Liver (tissue), 3 donors: ENCODE data around the gene CACTIN.

Source experiments
- CTCF ChIP-seq: fragments of 150-350 bp; IDR thresholded peaks from 2 replicates; pipeline ENCODE4 v1.5.1; 2017; ENCODE audit warnings: improper control_type of control experiment, low read depth, low read length; ENCODE audit not compliant: missing input control
- FOXA1 ChIP-seq: IDR thresholded peaks from 2 replicates; pipeline ENCODE4 v1.6.1; 2016; ENCODE audit warnings: antibody characterized with exemption
- RXRA ChIP-seq, 2 donors: IDR thresholded peaks; 2 replicates each; pipeline ENCODE4 v1.6.1; 2017 to 2018; ENCODE audit warnings: antibody characterized with exemption in 2 of 2, mild to moderate bottlenecking in 1 of 2
- TAF1 ChIP-seq: conservative IDR thresholded peaks from 2 replicates; pipeline ENCODE4 v1.6.1; 2016; ENCODE audit warnings: antibody characterized with exemption, mild to moderate bottlenecking
- YY1 ChIP-seq: IDR thresholded peaks from 2 replicates; pipeline ENCODE4 v1.6.1; 2016; ENCODE audit warnings: antibody characterized with exemption, mild to moderate bottlenecking
- donor health status: healthy.
- donor health status: healthy.

DNA sequence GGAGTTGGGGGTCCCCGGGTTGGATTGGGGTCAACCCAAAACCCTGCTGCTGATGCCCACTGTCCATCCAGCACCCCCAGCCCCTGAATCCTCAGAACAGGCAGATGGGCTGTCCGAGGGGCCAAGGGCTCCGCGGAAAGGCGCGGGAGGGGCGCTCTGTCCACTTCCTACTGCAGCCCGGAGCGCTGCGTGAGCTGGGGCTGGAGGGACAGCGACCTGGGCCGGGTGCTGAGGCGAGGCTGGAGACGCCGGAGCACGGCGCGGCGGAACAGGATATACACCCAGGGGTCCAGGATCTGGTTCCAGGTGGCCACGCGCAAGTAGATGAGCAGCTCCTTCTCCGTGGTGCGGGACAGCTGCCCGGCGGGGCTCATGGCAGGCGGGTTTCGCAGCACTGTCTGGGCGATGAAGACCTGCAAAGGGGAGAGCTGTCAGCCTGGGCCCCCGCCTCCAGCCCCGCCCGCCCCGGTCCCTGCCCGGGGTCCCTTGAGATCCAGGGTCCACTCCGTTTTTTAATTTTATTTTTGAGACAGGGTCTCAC lies 31.0 kb downstream of the CACTIN start:
- no peak for TF ChIP-seq CTCF
- TF ChIP-seq YY1 = no peak
- TF ChIP-seq RXRA (IDR thresholded peaks at IDR 0.05) = no peak
- no peak for TF ChIP-seq TAF1
- TF ChIP-seq FOXA1 = no peak
